Measurements from ENCODE around the gene CD7.
"Not testable (repeated sequence)": the region's sequence is repeated elsewhere in the genome, so short reads cannot be mapped to it uniquely, and the experiment has no call there.

The CD7 gene

GRCh38 chr17:82317394-82318168 lies at the start of gene CD7:
Gene CD7, minus strand, starts transcription at chr17:82317608. Its CDS starts 113 bp downstream, at chr17:82317495.
- DNase-seq (ENCODE audit: low read depth): no peak

DNA sequence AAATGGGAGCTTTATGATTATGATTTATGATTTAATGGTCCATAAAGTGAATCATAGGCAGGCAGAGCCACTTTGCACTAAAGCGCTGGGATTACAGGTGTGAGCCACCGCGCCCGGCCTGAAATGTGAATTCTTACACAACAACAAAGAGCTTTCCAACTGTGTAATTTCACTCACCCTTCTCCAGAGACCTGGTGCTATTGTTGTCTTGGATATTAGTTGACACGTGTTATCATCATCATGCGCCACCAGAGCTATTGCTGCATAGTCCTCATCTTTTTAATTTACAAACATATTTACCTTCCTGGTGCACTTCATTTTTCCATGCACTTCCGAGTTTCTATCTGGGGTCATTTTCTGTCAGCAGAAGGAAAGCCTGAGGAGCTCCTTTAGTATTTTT lies 49.3 kb upstream of the CD7 start:
- no peak for DNase-seq (ENCODE audit: low read depth)

DNA sequence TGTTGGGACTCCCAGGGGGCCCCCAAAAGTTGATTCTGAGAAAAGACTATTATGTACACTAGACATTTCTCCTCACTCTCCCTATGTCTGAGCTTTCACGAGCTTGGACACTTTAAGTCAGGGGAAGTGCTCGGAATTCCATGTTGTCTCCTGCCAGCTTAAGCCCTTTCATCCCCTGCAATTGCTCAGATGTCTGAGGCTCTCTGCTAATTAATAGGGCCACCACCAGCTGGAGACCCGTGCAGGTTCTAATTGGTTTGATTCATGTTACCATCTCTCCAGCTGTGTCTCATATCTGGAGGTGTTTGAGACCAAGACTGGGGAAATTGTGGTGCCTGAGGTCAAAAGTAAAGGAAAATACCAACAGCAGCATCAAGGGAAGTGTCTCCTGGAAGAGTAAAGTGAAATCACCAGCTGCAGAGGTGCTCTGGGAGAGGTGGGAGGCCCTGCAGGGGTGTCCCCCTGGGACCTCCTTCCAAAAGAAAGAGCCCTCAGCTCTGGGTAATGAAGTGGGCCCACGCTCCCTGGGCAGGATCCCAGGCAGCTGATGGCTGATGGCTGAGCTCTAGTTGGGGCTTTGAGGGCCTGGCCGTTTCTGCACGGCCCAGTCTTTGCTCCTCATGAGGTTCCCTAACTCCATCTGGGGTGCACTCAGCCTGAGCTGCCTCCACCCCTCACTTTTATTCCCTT lies 48.3 kb upstream of the CD7 start:
- no peak for DNase-seq (ENCODE audit: low read depth)

GRCh38 chr17:82361885-82362633 lies 44.7 kb upstream of the CD7 start:
- no peak for DNase-seq (ENCODE audit: low read depth)

GRCh38 chr17:82359451-82360074 lies 42.2 kb upstream of the CD7 start:
- DNase-seq (ENCODE audit: low read depth): not testable (repeated sequence)

- no peak for DNase-seq (ENCODE audit: low read depth)
Measured at GRCh38 chr17:82358465-82359350, 41.3 kb upstream of the CD7 start, which contains the start of gene TEX19. Gene TEX19, plus strand, starts transcription at chr17:82359247. Its CDS starts 2,904 bp downstream, at chr17:82362151.

DNA sequence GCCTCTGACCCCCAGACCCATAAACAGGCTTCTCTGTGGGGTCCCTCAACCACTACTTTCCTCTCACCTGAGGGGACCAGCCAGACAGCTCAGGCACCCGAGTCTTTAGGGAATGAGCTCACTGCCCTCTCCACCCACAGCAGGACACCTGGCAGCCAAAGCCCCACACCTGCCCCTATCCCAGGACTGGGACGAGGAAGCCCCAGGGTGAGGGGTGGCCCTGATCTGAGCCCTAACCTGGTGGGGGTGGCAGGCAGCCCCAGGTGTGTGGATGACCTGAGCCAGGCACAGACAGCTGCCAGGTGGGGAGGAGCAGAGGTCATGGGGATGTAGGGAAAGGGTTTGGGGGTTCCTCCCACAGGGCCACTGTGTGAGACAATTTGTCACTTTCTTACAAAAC lies 40.0 kb upstream of the CD7 start:
- no peak for DNase-seq (ENCODE audit: low read depth)

DNA sequence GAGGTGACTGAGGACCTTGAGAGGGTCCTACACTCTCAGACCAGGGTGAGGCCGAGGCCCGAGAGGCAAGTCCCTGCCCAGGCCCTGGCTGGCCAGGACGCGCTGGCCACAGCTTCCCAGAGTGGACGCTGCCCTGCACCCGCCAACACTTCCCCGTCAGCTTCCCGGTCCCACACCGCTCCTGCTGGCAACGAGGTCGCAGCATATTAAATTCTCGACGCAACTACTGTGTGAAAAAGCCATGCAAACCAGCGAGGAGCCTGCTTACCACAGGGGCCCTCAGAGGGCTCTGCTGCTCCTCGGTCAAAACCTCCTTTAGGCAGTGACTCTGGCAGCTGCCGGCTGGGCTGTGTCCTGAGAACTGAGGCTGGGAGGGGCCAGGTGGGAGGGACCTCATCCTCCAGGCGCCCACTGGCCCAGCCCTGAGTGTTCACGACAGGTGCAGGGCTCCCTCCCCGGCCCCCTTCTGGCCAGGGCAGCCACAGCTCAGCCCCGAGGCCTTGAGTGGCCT lies 39.5 kb upstream of the CD7 start:
- DNase-seq (ENCODE audit: low read depth): no peak

DNA sequence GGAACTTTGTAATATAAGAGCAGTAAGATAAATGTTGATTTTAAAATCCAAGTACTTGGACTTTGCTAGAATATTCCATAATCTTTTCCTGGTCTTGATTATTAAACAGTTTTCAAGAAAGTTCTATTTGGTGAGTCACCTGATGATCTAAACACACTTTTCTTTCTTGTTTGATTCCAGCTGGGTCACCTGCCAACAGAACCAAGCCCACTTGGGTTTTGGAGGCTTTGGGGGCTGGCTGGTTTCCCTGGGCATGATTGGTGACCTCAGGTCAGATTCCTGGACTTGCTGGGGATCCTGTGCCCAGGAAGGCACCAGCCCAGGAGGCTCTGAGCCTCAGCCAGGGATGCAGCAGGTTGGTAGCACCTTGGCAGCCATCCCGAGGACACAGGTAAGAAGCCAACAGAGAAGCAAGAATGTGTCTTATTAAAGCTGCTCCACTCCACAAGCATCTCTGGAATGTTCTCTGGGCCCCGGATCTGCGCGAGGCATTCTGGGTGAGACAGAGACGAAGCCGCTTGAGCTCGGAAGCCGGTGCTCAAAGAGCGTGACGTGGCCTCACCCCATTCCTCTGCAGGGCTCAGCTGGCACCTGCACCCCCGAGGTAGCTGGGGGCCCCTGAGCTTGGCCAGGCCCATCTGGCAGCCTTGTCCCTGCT lies 38.5 kb upstream of the CD7 start:
- DNase-seq (ENCODE audit: low read depth): no peak

DNA sequence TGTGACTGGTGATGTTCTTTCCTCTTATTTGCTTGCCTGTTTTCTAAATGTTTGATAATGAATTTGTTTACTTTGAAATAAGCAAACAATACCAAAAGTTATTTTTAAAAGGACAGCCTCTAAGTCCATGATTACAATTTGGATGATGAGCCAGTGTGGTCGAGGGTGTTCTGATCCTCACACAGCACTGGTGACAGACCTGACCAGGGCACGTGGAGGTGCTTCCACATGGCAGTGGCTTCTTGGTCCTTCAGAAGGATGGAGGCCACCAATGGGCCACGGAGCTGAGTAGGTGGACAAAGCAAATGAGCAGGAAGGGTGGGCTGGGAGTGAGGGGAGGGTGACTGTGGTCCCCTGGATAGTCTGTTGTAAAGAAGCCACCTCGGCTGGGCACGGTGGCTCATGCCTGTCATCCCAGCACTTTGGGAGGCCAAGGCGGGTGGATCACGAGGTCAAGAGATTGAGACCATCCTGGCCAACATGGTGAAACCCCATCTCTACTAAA lies 37.4 kb upstream of the CD7 start:
- no peak for DNase-seq (ENCODE audit: low read depth)

- no peak for DNase-seq (ENCODE audit: low read depth)
Measured at GRCh38 chr17:82353484-82353883, 36.1 kb upstream of the CD7 start.

DNA sequence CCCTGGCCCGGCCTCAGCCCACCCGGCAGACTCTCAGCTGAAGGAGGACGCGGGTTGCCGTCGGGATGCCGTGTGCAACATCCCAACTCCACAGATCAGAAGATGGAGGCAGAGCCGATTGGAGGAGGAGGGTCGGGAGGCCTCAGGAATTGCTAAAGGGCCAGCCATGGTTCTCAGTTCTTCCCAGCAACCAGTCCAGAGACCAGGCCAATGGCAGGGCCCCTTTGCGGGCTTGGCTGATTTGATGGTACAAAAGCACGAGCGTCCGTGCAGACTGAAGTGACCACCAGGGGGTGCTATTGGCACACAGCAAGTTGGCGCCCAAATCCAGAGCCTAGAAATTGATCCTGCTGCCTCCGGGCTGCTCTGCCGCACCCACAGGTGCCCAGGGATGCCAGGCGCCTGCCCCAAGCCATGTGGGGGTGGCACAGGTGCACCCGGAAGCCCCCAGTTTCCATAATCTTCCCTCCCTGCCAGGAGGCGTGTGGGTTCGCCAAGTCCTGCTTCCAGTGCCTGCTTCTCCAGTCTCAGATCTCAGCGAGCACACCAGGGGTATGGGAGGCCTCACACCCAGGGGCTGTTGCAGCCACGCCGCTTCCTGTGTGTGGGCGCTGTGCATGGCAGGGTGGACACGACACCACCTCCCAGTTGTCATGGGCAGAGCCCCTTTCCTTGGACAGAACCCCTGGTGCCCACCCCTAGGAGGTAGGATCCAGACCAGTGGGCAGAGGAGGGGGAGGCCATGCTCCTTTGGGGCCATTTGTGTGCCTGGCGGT lies 34.5 kb upstream of the CD7 start:
- peak; percentile 74 for DNase-seq (ENCODE audit: low read depth)

GRCh38 chr17:82351254-82351712 lies 33.9 kb upstream of the CD7 start:
- DNase-seq (ENCODE audit: low read depth): no peak

DNA sequence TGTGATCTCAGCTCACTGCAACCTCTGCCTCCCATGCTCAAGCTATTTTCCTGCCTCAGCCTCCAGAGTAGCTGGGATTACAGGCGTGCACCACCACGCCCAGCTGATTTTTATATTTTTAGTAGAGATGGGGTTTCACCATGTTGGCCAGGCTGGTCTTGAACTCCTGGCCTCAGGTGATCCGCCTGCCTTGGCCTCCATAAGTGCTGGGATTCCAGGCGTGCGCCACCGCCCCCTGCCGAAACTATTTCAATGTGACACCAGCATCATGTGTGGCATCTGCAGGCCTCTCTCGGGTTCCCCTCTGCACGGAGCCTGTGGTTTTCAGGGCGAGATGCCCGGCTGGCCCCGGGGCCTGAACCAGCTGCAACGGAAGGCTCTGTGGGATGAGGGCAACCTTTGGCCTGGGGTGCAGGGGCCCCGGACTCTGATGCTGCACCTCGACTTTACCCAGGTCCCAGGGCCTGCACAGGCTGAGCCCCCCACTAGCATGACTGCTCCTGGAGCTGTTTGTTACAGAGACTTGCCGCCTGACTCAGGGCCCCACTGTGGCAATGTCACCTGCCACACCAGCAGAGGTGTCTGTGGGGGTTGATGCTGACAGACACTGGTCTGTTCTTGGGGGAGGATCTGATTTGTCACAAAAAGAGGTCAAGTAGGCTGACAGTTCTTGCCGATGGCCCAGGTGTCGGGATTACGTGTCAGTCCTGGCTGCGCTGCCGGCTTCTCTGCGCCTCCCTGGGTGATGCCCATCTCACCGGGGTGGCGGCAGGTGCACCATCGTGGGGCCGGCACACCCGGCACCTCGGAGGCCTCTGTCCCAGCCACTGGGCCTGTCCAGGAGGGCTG lies 33.0 kb upstream of the CD7 start:
- no peak for DNase-seq (ENCODE audit: low read depth)

DNA sequence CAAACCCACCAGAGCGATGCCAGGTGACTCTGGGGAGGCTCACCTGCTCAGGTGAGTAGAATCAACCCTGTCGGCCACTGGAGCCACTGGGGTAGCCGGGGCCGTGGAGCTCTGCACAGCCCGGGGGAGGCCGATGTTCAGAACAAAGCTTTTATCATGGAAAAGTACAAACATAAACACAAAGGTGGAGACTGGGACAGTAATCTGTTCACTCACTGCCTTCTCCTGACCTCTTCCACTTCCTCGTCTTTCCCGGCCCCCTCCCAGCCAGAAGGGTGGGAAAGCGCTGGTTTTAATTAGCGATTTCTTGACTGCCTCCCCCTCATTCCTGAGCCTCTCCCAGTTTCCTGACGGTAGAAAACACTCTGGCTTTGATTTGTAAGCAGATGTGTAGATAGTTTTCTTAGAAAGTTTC lies 31.9 kb upstream of the CD7 start:
- DNase-seq (ENCODE audit: low read depth): no peak

DNA sequence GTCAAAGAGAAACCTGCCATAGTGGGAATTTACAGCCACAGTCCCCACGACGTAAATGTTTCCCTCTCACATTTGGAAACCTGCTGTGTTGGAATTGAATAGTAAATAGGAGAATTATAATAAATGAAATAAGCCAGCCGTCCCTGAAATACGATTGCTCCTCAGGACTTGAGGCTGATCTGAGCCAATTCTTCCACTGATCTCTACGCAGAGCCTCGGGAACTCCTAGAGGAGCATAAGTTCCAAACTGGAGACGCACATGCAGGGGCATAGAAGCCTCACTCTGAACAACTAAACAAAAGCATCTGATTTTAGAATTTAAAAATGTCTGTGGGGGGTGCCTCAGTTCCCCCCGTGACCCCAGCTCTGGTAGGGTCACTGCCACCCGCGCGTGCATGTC lies 31.5 kb upstream of the CD7 start:
- no peak for DNase-seq (ENCODE audit: low read depth)

DNA sequence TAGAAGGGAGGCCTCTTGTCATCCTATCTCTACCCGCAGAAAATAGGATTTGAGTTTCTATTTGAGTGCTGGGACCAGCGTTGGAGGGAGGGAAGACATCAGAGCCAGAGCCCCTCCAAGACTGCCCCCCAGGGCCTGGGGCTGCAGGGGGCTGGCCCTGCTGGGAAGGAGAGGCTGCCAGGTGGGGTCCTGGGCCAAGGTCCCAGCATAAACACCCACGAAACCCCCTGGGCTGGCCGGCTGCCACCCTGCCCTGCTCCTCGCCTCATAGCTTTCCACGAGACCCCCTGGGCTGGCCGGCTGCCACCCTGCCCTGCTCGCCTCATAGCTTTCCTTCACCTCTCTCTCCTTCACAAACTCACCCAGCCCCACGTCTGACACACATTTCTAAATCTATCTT lies 31.0 kb upstream of the CD7 start:
- no peak for DNase-seq (ENCODE audit: low read depth)

GRCh38 chr17:82347994-82348393 lies 30.6 kb upstream of the CD7 start:
- not testable (repeated sequence) for DNase-seq (ENCODE audit: low read depth)

Measured in stimulated activated CD8-positive, alpha-beta memory T cell treated with anti-CD3 and anti-CD28 coated beads, Interleukin-12 subunit alpha, Interleukin-12 subunit beta, amount 100 ng/mL, for 1 hour (primary cell).